ENCODE results near the gene OR5M10.

Gene OR5M10

GRCh38 chr11:56577621-56578020 lies at the start of gene OR5M10:
Gene OR5M10 (minus strand): TSS chr11:56577721. CDS start chr11:56577721, 0 bp downstream.
- TF ChIP-seq GATA2 (IDR thresholded peaks at IDR 0.05; ENCODE audit: low read depth, low read length) (no peak), GATA3 (IDR thresholded peaks at IDR 0.05; ENCODE audit: low read depth, low read length) (no peak)

DNA sequence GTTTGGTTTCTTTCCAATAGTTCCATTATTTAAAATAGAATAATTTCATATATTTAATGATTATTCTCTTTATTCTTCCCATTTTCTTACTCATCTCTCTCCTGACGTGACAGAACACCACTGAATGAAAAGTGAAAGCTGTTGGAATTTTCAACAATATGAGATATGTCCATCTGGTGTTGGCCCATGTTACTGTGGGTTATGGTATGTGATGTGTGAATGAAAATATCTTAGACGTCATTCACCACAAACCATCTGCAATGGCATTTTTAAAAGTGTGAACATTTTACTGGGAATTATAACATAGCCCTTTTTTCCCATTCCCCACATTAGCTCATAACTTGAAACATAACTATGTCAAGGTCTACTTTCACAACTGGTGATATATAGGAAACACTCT lies 48.4 kb upstream of the OR5M10 start:
- TF ChIP-seq GATA2 (IDR thresholded peaks at IDR 0.05; ENCODE audit: low read depth, low read length) (no peak), GATA3 (IDR thresholded peaks at IDR 0.05; ENCODE audit: low read depth, low read length) (no peak)

GRCh38 chr11:56624661-56625110 lies 47.2 kb upstream of the OR5M10 start:
- no peak for TF ChIP-seq GATA3 (IDR thresholded peaks at IDR 0.05; ENCODE audit: low read depth, low read length)
- TF ChIP-seq GATA2 (IDR thresholded peaks at IDR 0.05; ENCODE audit: low read depth, low read length): no peak

- no peak for TF ChIP-seq GATA3 (IDR thresholded peaks at IDR 0.05; ENCODE audit: low read depth, low read length)
- no peak for TF ChIP-seq GATA2 (IDR thresholded peaks at IDR 0.05; ENCODE audit: low read depth, low read length)
These were observed 33.7 kb upstream of the OR5M10 start for GRCh38 chr11:56611174-56611573.

- TF ChIP-seq GATA3 (IDR thresholded peaks at IDR 0.05; ENCODE audit: low read depth, low read length) (no peak), GATA2 (IDR thresholded peaks at IDR 0.05; ENCODE audit: low read depth, low read length) (no peak)
These were observed 18.9 kb downstream of the OR5M10 start for GRCh38 chr11:56558574-56558973.

DNA sequence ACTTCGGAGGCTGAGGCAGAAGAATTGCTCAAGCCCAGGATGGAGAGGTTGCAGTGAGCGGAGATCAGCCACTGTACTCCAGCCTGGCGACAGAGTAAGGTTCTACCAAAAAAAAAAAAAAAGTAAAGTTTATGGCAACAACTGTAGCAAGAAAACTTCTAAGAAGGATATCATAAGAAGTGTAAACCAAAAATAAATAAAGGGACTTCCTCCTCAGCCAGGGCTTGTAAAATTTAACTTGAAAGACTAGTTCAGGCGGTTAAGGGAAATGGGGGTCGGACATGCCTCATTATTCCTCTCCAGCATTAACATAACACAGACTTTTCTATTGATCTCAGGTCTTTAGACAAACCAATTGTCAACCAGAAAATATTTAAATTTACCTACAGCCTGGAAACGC lies 32.0 kb downstream of the OR5M10 start:
- no peak for TF ChIP-seq GATA2 (IDR thresholded peaks at IDR 0.05; ENCODE audit: low read depth, low read length)
- no peak for TF ChIP-seq GATA3 (IDR thresholded peaks at IDR 0.05; ENCODE audit: low read depth, low read length)

- TF ChIP-seq GATA3 (IDR thresholded peaks at IDR 0.05; ENCODE audit: low read depth, low read length) (no peak), GATA2 (IDR thresholded peaks at IDR 0.05; ENCODE audit: low read depth, low read length) (no peak)
These were observed 33.8 kb downstream of the OR5M10 start for GRCh38 chr11:56543739-56544138.

- no peak for TF ChIP-seq GATA3 (IDR thresholded peaks at IDR 0.05; ENCODE audit: low read depth, low read length)
- no peak for TF ChIP-seq GATA2 (IDR thresholded peaks at IDR 0.05; ENCODE audit: low read depth, low read length)
These were observed 34.4 kb downstream of the OR5M10 start, which contains the start of gene OR5M11 for GRCh38 chr11:56543157-56543556. Gene OR5M11 (minus strand): TSS chr11:56543257. CDS start chr11:56543257, 0 bp downstream.

DNA sequence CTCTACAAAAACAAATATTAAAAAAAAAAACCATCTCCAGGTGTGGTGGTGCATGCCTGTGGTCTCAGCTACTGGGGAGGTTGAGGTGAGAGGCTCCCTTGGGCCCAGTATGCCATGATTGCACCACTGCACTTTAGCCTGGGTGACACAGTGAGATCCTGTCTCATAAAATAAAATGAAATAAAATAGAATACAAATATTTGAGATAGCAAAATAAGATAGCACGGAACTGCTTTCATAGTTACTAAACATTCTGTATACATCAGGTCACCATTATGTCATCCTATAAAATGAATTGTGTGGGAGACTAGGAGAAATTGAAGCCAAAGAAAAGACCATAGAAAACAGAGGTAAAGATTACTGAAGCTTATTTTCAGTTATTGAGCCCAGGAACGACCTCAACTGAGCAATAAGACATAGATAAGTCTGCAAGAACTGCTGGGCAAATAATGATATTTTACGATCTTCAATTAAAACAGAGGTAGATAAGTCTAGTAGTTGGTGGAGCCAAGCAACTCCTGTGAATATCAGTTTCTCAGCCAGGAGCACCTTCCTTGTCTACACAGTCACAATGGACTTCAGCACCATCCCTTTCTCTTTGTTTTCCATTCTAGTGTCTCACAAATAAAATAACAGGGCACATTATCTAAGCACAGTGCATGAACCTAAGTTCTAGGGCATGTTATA lies 44.3 kb downstream of the OR5M10 start:
- TF ChIP-seq GATA2 (IDR thresholded peaks at IDR 0.05; ENCODE audit: low read depth, low read length): no peak

DNA sequence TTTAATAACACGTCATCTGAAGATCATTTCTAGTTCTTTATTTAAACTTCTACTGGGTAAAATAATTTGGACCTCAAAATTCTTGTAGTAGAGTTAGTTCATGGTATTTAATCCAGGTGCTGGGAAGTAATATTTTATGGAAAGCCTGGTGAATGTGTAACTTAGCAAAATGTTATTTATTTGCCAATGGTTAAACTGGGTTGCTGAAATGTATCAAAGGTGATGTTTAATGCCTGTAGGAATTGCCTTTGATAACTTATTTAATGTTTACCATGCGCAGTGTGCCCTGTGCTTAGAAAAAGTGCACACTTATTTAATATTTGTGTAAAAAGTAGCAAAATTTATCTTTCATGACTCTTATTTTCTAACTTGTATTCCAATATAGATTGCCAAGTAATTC lies 45.7 kb downstream of the OR5M10 start:
- TF ChIP-seq GATA3 (IDR thresholded peaks at IDR 0.05; ENCODE audit: low read depth, low read length) (no peak), GATA2 (IDR thresholded peaks at IDR 0.05; ENCODE audit: low read depth, low read length) (no peak)

Measured in SH-SY5Y (cell line).